GM06990 (cell line): ENCODE data around the gene YPEL5.
"Not testable (repeated sequence)": the region's sequence is repeated elsewhere in the genome, so short reads cannot be mapped to it uniquely, and the experiment has no call there.

Experiments used
- DNase-seq: peaks from one replicate; pipeline ENCODE4 v3.0.0-alpha.2; 2011; ENCODE audit not compliant: insufficient read length; ENCODE audit errors: extremely low read depth
- H3K27me3 ChIP-seq: replicated peaks from 2 replicates; pipeline ENCODE4 v1.6.0; 2011; ENCODE audit warnings: low read length; ENCODE audit not compliant: control insufficient read depth, insufficient read depth
- H3K36me3 ChIP-seq: 2 replicates; pipeline ENCODE4 v1.5.1; 2011; ENCODE audit warnings: low read length; ENCODE audit not compliant: control insufficient read depth, insufficient read depth
- H3K4me3 ChIP-seq: replicated peaks from 2 replicates; pipeline ENCODE4 v1.5.1; 2011; ENCODE audit warnings: low read depth, mild to moderate bottlenecking, control low read depth, low read length
- CTCF ChIP-seq: IDR thresholded peaks from 2 replicates; pipeline ENCODE4 v1.5.1; 2011; ENCODE audit warnings: low read length, control low read depth, mild to moderate bottlenecking, inconsistent platforms; ENCODE audit not compliant: insufficient read depth, poor library complexity, severe bottlenecking

YPEL5 gene

GRCh38 chr2:30106543-30106942, 40.3 kb upstream of the YPEL5 start:
- Histone ChIP-seq H3K36me3 (no peaks in the 10 kb centered on the region), H3K27me3 (no peaks in the 10 kb centered on the region; the same call in 1 of the 2 replicates), H3K4me3 (no peak overlapping the region)
- DNase-seq: no peak
- no peak for TF ChIP-seq CTCF

- Histone ChIP-seq H3K27me3 (no peaks in the 10 kb centered on the region; the same call in 1 of the 2 replicates), H3K36me3 (no peaks in the 10 kb centered on the region), H3K4me3 (no peak overlapping the region)
- no peak for DNase-seq
- TF ChIP-seq CTCF: no peak
These were observed 38.6 kb upstream of the YPEL5 start for GRCh38 chr2:30108192-30108591.

GRCh38 chr2:30108851-30109250, 38.0 kb upstream of the YPEL5 start:
- no peak for DNase-seq
- Histone ChIP-seq H3K36me3 (no peaks in the 10 kb centered on the region), H3K4me3 (no peak overlapping the region), H3K27me3 (no peaks in the 10 kb centered on the region; the same call in 1 of the 2 replicates)
- TF ChIP-seq CTCF: no peak

GRCh38 chr2:30109856-30110255, 37.0 kb upstream of the YPEL5 start:
- no peaks in the 10 kb centered on the region for H3K36me3 ChIP-seq
- TF ChIP-seq CTCF: no peak
- H3K4me3 ChIP-seq: no peak overlapping the region
- no peak for DNase-seq
- no peaks in the 10 kb centered on the region; the same call in 1 of the 2 replicates for H3K27me3 ChIP-seq

GRCh38 chr2:30110773-30111172, 36.0 kb upstream of the YPEL5 start:
- Histone ChIP-seq H3K36me3 (no peaks in the 10 kb centered on the region), H3K4me3 (no peak overlapping the region), H3K27me3 (no peaks in the 10 kb centered on the region; the same call in 1 of the 2 replicates)
- DNase-seq: no peak
- no peak for TF ChIP-seq CTCF

- not testable (repeated sequence) for H3K36me3 ChIP-seq, H3K27me3 ChIP-seq, H3K4me3 ChIP-seq, DNase-seq
These were observed 35.6 kb upstream of the YPEL5 start for GRCh38 chr2:30111186-30111585.
